Trophoblast cell (in vitro differentiated cells and primary cell): ENCODE data around the gene SCRG1.
A peak's percentile ranks its signal among the peaks of the same experiment; 100 is the strongest.

ENCODE experiments used
- DNase-seq, 2 donors: peaks; one replicate each; pipeline ENCODE4 v3.0.0-alpha.2; 2016
- H2AFZ ChIP-seq: 2 replicates; pipeline ENCODE4 v1.6.1; 2013; ENCODE audit warnings: low read length, moderate library complexity, mild to moderate bottlenecking; ENCODE audit not compliant: insufficient read depth, poor library complexity
- H2AK5ac ChIP-seq: 2 replicates; pipeline ENCODE4 v1.6.1; 2013; ENCODE audit warnings: mild to moderate bottlenecking, low read length
- H2BK120ac ChIP-seq: 2 replicates; pipeline ENCODE4 v1.6.1; 2013; ENCODE audit warnings: low read length, mild to moderate bottlenecking, moderate library complexity; ENCODE audit not compliant: insufficient read depth, poor library complexity
- H2BK12ac ChIP-seq: 2 replicates; pipeline ENCODE4 v1.6.1; 2013; ENCODE audit warnings: mild to moderate bottlenecking, low read length, moderate library complexity
- H2BK5ac ChIP-seq: 2 replicates; pipeline ENCODE4 v1.6.1; 2013; ENCODE audit warnings: low read length, low read depth, moderate library complexity, mild to moderate bottlenecking; ENCODE audit not compliant: poor library complexity
- H3K14ac ChIP-seq: 2 replicates; pipeline ENCODE4 v1.6.1; 2013; ENCODE audit warnings: mild to moderate bottlenecking, low read length
- H3K18ac ChIP-seq: 2 replicates; pipeline ENCODE4 v1.6.1; 2013; ENCODE audit warnings: mild to moderate bottlenecking, low read length
- H3K23ac ChIP-seq: 2 replicates; pipeline ENCODE4 v1.6.1; 2013; ENCODE audit warnings: low read length
- H3K27ac ChIP-seq: 2 replicates; pipeline ENCODE4 v1.5.1; 2013; ENCODE audit warnings: low read depth, mild to moderate bottlenecking, inconsistent platforms, low read length, moderate library complexity
- H3K27me3 ChIP-seq: 2 replicates; pipeline ENCODE4 v1.6.1; 2013; ENCODE audit warnings: inconsistent platforms, mild to moderate bottlenecking, low read length, moderate library complexity; ENCODE audit not compliant: insufficient read depth
- H3K36me3 ChIP-seq, 2 experiments: 1 replicate in 1 of 2; 2 replicates in 1 of 2; pipeline ENCODE4 v1.6.1; 2013; ENCODE audit warnings: low read length in 2 of 2, mild to moderate bottlenecking in 2 of 2, moderate library complexity in 1 of 2; ENCODE audit not compliant: insufficient read depth in 2 of 2, control insufficient read depth in 1 of 2
- H3K4ac ChIP-seq: 2 replicates; pipeline ENCODE4 v1.6.1; 2013; ENCODE audit warnings: low read depth, mild to moderate bottlenecking, low read length, moderate library complexity
- H3K4me1 ChIP-seq, 2 experiments: 1 replicate in 1 of 2; 2 replicates in 1 of 2; pipeline ENCODE4 v1.6.1; 2013; ENCODE audit warnings: low read length in 2 of 2, mild to moderate bottlenecking in 2 of 2, moderate library complexity in 1 of 2; ENCODE audit not compliant: insufficient read depth in 2 of 2, control insufficient read depth in 1 of 2
- H3K4me2 ChIP-seq: 2 replicates; pipeline ENCODE4 v1.6.1; 2013; ENCODE audit warnings: inconsistent platforms, mild to moderate bottlenecking, low read length, moderate library complexity
- H3K4me3 ChIP-seq: 2 replicates; pipeline ENCODE4 v1.5.1; 2013; ENCODE audit warnings: mild to moderate bottlenecking, low read depth, low read length, inconsistent platforms
- H3K79me1 ChIP-seq: one replicate; pipeline ENCODE4 v1.6.1; 2013; ENCODE audit warnings: low read length
- H3K79me2 ChIP-seq: 2 replicates; pipeline ENCODE4 v1.6.1; 2013; ENCODE audit warnings: low read length, mild to moderate bottlenecking; ENCODE audit not compliant: control insufficient read depth, insufficient read depth, poor library complexity
- H3K9ac ChIP-seq: 2 replicates; pipeline ENCODE4 v1.6.1; 2013; ENCODE audit warnings: mild to moderate bottlenecking, low read length
- H3K9me3 ChIP-seq: 2 replicates; pipeline ENCODE4 v1.6.1; 2013; ENCODE audit warnings: low read depth, mild to moderate bottlenecking, control low read depth, inconsistent platforms, low read length; ENCODE audit not compliant: insufficient read depth
- H4K12ac ChIP-seq: 2 replicates; pipeline ENCODE4 v1.6.1; 2013; ENCODE audit warnings: low read depth, mild to moderate bottlenecking, low read length, moderate library complexity
- H4K8ac ChIP-seq: 2 replicates; pipeline ENCODE4 v1.6.1; 2013; ENCODE audit warnings: low read depth, mild to moderate bottlenecking, low read length, moderate library complexity
- H4K91ac ChIP-seq: one replicate; pipeline ENCODE4 v1.6.1; 2013; ENCODE audit warnings: low read depth, mild to moderate bottlenecking, low read length, moderate library complexity
- WGBS: extraction: QIAGEN DNeasy Blood & Tissue Kit; methylation state at CpG from one replicate; pipeline ENCODE4 v1.1.7; 2013; ENCODE audit warnings: missing lambda C conversion rate; ENCODE audit not compliant: insufficient read length, insufficient coverage; ENCODE audit errors: extremely low coverage; 5-methylcytosine and 5-hydroxymethylcytosine counted together

Gene SCRG1

GRCh38 chr4:173357939-173358338 lies 41.0 kb downstream of the SCRG1 start:
- no peak overlapping the region for H2BK120ac ChIP-seq
- H2AFZ ChIP-seq, result no peak overlapping the region
- H3K79me2 ChIP-seq, result no peaks in the 10 kb centered on the region
- no peak overlapping the region for H4K8ac ChIP-seq
- no peak overlapping the region for H3K4me2 ChIP-seq
- no peak overlapping the region for H2BK12ac ChIP-seq
- WGBS, result no CpG with 5 or more reads among the region's 2 CpGs
- no peak overlapping the region for H4K12ac ChIP-seq
- H3K9me3 ChIP-seq, result no peaks in the 10 kb centered on the region
- H4K91ac ChIP-seq, result no peak overlapping the region
- no peak overlapping the region for H2AK5ac ChIP-seq
- no peak overlapping the region for H3K18ac ChIP-seq
- no peak overlapping the region for H3K4ac ChIP-seq
- H3K4me3 ChIP-seq, result no peak overlapping the region
- no peak for DNase-seq
- no peaks in the 10 kb centered on the region for H3K36me3 ChIP-seq
- no peak overlapping the region for H2BK5ac ChIP-seq
- H3K4me1 ChIP-seq, result no peaks in the 10 kb centered on the region
- H3K79me1 ChIP-seq, result no peaks in the 10 kb centered on the region
- H3K14ac ChIP-seq, result no peak overlapping the region
- H3K27ac ChIP-seq, result no peak overlapping the region
- H3K9ac ChIP-seq, result no peak overlapping the region
- H3K27me3 ChIP-seq, result no peaks in the 10 kb centered on the region
- no peak overlapping the region for H3K23ac ChIP-seq

DNA sequence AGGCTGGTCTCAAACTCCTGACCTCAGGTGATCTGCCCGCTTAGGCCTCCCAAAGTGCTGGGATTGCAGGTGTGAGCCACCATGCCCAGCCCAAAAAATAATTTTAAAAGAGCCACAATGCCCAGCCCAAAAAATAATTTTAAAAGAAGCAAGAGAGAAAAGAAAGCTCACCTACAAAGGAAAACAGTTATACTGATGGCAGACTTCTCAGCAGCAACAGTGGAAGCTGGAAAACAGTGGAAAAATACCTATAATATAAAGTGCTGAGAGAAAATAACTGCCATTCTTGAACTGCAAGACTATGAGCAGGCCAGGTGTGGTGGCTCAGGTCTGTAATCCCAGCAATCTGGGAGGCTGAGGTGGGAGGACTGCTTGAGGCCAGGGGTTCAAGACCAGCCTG lies 51.4 kb downstream of the SCRG1 start:
- no peak overlapping the region for H4K8ac ChIP-seq
- no peak overlapping the region for H3K14ac ChIP-seq
- no peaks in the 10 kb centered on the region for H3K27me3 ChIP-seq
- H3K18ac ChIP-seq, result no peak overlapping the region
- no peak overlapping the region for H3K4me2 ChIP-seq
- H3K36me3 ChIP-seq, result no peaks in the 10 kb centered on the region
- no peaks in the 10 kb centered on the region for H3K79me1 ChIP-seq
- no peak overlapping the region for H4K12ac ChIP-seq
- H3K4me3 ChIP-seq, result no peak overlapping the region
- H3K9ac ChIP-seq, result no peak overlapping the region
- H2BK5ac ChIP-seq, result no peak overlapping the region
- no peak overlapping the region for H2AK5ac ChIP-seq
- no peak overlapping the region for H2BK120ac ChIP-seq
- no peaks in the 10 kb centered on the region for H3K4me1 ChIP-seq
- no peak overlapping the region for H3K27ac ChIP-seq
- no peaks in the 10 kb centered on the region for H3K9me3 ChIP-seq
- H3K23ac ChIP-seq, result no peak overlapping the region
- no peak overlapping the region for H2AFZ ChIP-seq
- H3K4ac ChIP-seq, result no peak overlapping the region
- H4K91ac ChIP-seq, result peak overlapping the region; percentile 2
- H3K79me2 ChIP-seq, result no peaks in the 10 kb centered on the region
- no CpG with 5 or more reads among the region's 1 CpG for WGBS
- DNase-seq, result no peak
- H2BK12ac ChIP-seq, result no peak overlapping the region

GRCh38 chr4:173346074-173346473 lies 52.8 kb downstream of the SCRG1 start:
- H3K4me1 ChIP-seq, result no peaks in the 10 kb centered on the region
- WGBS, result no CpG with 5 or more reads among the region's 2 CpGs
- no peak overlapping the region for H3K4ac ChIP-seq

GRCh38 chr4:173345648-173346047 lies 53.3 kb downstream of the SCRG1 start:
- no peak overlapping the region for H3K23ac ChIP-seq

More at GRCh38 chr4:173346074-173346473, 52.8 kb downstream of the SCRG1 start:
- no peak overlapping the region for H2BK12ac ChIP-seq
- no peak overlapping the region for H3K27ac ChIP-seq
- no peak overlapping the region for H2BK120ac ChIP-seq
- no peak overlapping the region for H3K14ac ChIP-seq
- no peak overlapping the region for H3K4me3 ChIP-seq
- no peak overlapping the region for H3K9ac ChIP-seq
- H3K36me3 ChIP-seq, result no peaks in the 10 kb centered on the region
- no peak overlapping the region for H3K4me2 ChIP-seq
- no peaks in the 10 kb centered on the region for H3K9me3 ChIP-seq
- no peak overlapping the region for H2AFZ ChIP-seq
- H3K79me1 ChIP-seq, result no peaks in the 10 kb centered on the region
- no peaks in the 10 kb centered on the region for H3K27me3 ChIP-seq
- H4K91ac ChIP-seq, result no peak overlapping the region
- H2BK5ac ChIP-seq, result no peak overlapping the region
- no peak for DNase-seq
- H4K8ac ChIP-seq, result no peak overlapping the region
- H3K23ac ChIP-seq, result no peak overlapping the region
- H3K18ac ChIP-seq, result no peak overlapping the region
- no peak overlapping the region for H4K12ac ChIP-seq
- no peak overlapping the region for H2AK5ac ChIP-seq
- no peaks in the 10 kb centered on the region for H3K79me2 ChIP-seq

More at GRCh38 chr4:173345648-173346047, 53.3 kb downstream of the SCRG1 start:
- H3K27me3 ChIP-seq, result no peaks in the 10 kb centered on the region
- H3K4me1 ChIP-seq, result no peaks in the 10 kb centered on the region
- H3K4ac ChIP-seq, result no peak overlapping the region
- no peak overlapping the region for H3K4me2 ChIP-seq
- no peak overlapping the region for H3K14ac ChIP-seq
- H3K9me3 ChIP-seq, result no peaks in the 10 kb centered on the region
- DNase-seq, result no peak
- H4K91ac ChIP-seq, result no peak overlapping the region
- no peak overlapping the region for H2AK5ac ChIP-seq
- H4K8ac ChIP-seq, result no peak overlapping the region
- H4K12ac ChIP-seq, result no peak overlapping the region
- no peak overlapping the region for H3K18ac ChIP-seq
- H3K4me3 ChIP-seq, result no peak overlapping the region
- no peak overlapping the region for H2BK5ac ChIP-seq
- H3K9ac ChIP-seq, result no peak overlapping the region
- H2AFZ ChIP-seq, result no peak overlapping the region
- H2BK12ac ChIP-seq, result no peak overlapping the region
- H3K36me3 ChIP-seq, result no peaks in the 10 kb centered on the region
- H3K27ac ChIP-seq, result peak overlapping the region; percentile 47
- WGBS, result no CpG with 5 or more reads among the region's 2 CpGs
- no peaks in the 10 kb centered on the region for H3K79me2 ChIP-seq
- H3K79me1 ChIP-seq, result no peaks in the 10 kb centered on the region
- H2BK120ac ChIP-seq, result no peak overlapping the region
